MCF 10A (cell line): ENCODE measurements around the gene GPC3. TPM values are rescaled to one million over a fixed set of nuclear protein-coding genes. Genes with fewer than 3 reads are reported as not detected.

ENCODE experiments used
- BruUV-seq: library from RNA; stranded (reverse); fragments of 400-500 nt; replicated peaks from 2 replicates; lab custom pipeline; 2021; lab: Mats Ljungman, UMichigan
- CTCF ChIA-PET: fragments of 300-600 bp; sonication (Branson Sonifier 250); formaldehyde crosslinking; extraction: SDS; loops from one replicate; lab custom pipeline; 2021; ENCODE audit warnings: antibody characterized with exemption, inconsistent platforms; lab: Yijun Ruan, JAX
- POLR2A ChIA-PET: fragments of 300-600, 350-650 bp; sonication (Branson Sonifier 250); formaldehyde crosslinking; extraction: SDS; loops from one replicate; lab custom pipeline; 2020; ENCODE audit warnings: antibody characterized with exemption, inconsistent platforms; lab: Yijun Ruan, JAX
- DNase-seq: peaks from one replicate; pipeline ENCODE4 v3.0.0-alpha.2; 2018; ENCODE audit not compliant: unreplicated experiment
- H3K27ac Mint-ChIP-seq: one replicate; pipeline ENCODE4 v1.8.0; 2022; ENCODE audit warnings: mild to moderate bottlenecking, low read depth, mixed read lengths; ENCODE audit not compliant: unreplicated experiment
- H3K27me3 Mint-ChIP-seq: one replicate; pipeline ENCODE4 v1.8.0; 2022; ENCODE audit warnings: mixed read lengths; ENCODE audit not compliant: insufficient read depth, unreplicated experiment
- H3K36me3 Mint-ChIP-seq: one replicate; pipeline ENCODE4 v1.8.0; 2022; ENCODE audit warnings: mild to moderate bottlenecking, moderate library complexity, mixed read lengths; ENCODE audit not compliant: insufficient read depth, unreplicated experiment
- H3K4me1 Mint-ChIP-seq: one replicate; pipeline ENCODE4 v1.8.0; 2022; ENCODE audit warnings: mixed read lengths; ENCODE audit not compliant: insufficient read depth, unreplicated experiment
- H3K4me3 Mint-ChIP-seq: one replicate; pipeline ENCODE4 v1.8.0; 2022; ENCODE audit warnings: mild to moderate bottlenecking, moderate library complexity, mixed read lengths; ENCODE audit not compliant: unreplicated experiment
- H3K9me3 Mint-ChIP-seq: one replicate; pipeline ENCODE4 v1.8.0; 2022; ENCODE audit warnings: mixed read lengths; ENCODE audit not compliant: unreplicated experiment
- intact Hi-C: fragments of 100-400 bp; cut with micrococcal nuclease; formaldehyde crosslinking; loops from 2 replicates; pipeline ENCODE4 v1.14.1; 2022
- total RNA-seq: library from RNA; stranded (reverse); gene quantifications from 2 replicates; pipeline ENCODE4 v1.2.3, GENCODE V29; 2022
- TF ChIP-seq, protein P1 (sequence below): fragments of 200-600 bp; IDR thresholded peaks from one replicate; pipeline ENCODE4 v1.8.0; 2022; ENCODE audit warnings: antibody characterized with exemption, mild to moderate bottlenecking; ENCODE audit not compliant: unreplicated experiment

Gene GPC3
- total RNA-seq, 1 experiment from 2014 or later, result 0.37 TPM

DNA sequence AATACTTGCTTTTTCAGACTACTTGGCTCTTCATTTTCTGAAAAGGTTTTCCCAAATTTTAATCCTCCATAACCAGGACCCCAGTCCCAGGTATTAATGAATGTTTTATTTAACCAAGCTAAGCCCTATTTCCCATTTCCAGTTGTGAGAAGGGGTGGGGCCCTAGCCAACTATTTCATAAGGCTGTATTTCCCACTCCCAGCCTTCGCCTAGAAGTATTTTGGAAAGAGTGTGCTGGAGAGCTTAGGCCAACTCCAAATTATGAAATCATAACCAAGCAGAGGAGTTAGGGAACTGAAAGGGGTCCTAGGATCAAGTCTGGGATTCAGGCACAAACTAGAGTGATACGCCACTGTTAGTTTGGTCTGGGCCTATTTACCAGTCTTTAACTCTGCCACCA, 421.7 kb downstream of the GPC3 start:
- H3K4me1 Mint-ChIP-seq, result no peaks in the 10 kb centered on the region
- H3K4me3 Mint-ChIP-seq, result no peak overlapping the region
- ChIA-PET CTCF (no interaction called here), POLR2A (no interaction called here)
- intact Hi-C loops, result no loop called here
- H3K27ac Mint-ChIP-seq, result no peak overlapping the region
- H3K36me3 Mint-ChIP-seq, result no peaks in the 10 kb centered on the region
- H3K27me3 Mint-ChIP-seq, result peaks cover 56% of the 10 kb centered on the region
- TF ChIP-seq, protein P1, sequence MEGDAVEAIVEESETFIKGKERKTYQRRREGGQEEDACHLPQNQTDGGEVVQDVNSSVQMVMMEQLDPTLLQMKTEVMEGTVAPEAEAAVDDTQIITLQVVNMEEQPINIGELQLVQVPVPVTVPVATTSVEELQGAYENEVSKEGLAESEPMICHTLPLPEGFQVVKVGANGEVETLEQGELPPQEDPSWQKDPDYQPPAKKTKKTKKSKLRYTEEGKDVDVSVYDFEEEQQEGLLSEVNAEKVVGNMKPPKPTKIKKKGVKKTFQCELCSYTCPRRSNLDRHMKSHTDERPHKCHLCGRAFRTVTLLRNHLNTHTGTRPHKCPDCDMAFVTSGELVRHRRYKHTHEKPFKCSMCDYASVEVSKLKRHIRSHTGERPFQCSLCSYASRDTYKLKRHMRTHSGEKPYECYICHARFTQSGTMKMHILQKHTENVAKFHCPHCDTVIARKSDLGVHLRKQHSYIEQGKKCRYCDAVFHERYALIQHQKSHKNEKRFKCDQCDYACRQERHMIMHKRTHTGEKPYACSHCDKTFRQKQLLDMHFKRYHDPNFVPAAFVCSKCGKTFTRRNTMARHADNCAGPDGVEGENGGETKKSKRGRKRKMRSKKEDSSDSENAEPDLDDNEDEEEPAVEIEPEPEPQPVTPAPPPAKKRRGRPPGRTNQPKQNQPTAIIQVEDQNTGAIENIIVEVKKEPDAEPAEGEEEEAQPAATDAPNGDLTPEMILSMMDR, result no peak
- H3K9me3 Mint-ChIP-seq, result no peaks in the 10 kb centered on the region
- BruUV-seq, result no TSS peak
- no peak for DNase-seq

DNA sequence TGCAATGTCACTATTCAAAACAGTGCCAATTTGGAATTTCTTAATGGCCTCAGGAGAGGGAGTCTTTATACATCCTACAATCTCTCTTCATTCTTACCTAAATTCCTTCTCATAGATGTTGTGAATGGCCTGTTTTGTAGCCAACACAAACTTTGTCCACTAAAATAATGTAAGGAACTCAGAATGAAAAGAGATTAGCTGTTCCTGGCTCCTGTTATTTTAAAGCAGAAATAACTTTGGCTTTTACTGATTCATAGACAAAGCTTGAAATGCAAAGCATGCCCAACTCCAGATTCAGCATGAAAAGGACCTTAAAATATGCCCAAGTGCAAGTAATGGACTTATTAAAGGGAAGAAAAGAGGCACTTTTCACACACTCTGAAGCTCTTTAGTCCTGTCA, 424.1 kb downstream of the GPC3 start:
- H3K27me3 Mint-ChIP-seq, result peaks cover 52% of the 10 kb centered on the region
- no peak for DNase-seq
- no peaks in the 10 kb centered on the region for H3K4me1 Mint-ChIP-seq
- H3K36me3 Mint-ChIP-seq, result peaks cover under 1% of the 10 kb centered on the region
- no peak overlapping the region for H3K27ac Mint-ChIP-seq
- intact Hi-C loops, result no loop called here
- ChIA-PET POLR2A (no interaction called here), CTCF (no interaction called here)
- H3K9me3 Mint-ChIP-seq, result peaks cover 5% of the 10 kb centered on the region
- TF ChIP-seq, protein P1, result no peak
- BruUV-seq, result no TSS peak
- H3K4me3 Mint-ChIP-seq, result no peak overlapping the region

DNA sequence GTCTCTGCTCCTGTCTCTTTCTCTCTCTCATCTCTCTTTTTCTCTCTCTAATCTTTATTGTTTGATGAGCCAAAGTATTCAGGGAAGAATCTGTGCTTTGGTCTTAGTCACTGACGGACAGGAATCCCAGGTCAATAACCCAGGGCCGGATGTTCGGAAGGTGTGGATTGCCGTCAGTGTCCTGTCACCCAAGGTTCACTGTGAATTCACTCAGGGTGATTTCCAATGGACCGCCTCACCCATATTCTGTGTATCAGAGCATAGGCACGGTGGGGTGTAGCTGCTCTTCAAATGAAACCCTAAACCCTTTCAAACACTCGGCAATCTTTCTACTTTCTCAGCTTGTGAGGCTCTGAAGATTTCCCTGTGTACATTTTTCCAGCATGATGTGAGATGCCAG, 425.5 kb downstream of the GPC3 start:
- H3K9me3 Mint-ChIP-seq, result peaks cover 18% of the 10 kb centered on the region
- H3K27ac Mint-ChIP-seq, result no peak overlapping the region
- H3K4me3 Mint-ChIP-seq, result no peak overlapping the region
- H3K4me1 Mint-ChIP-seq, result no peaks in the 10 kb centered on the region
- H3K27me3 Mint-ChIP-seq, result peaks cover 54% of the 10 kb centered on the region
- TF ChIP-seq, protein P1, result no peak
- H3K36me3 Mint-ChIP-seq, result peaks cover 7% of the 10 kb centered on the region
- ChIA-PET POLR2A (no interaction called here), CTCF (no interaction called here)
- DNase-seq, result no peak
- no TSS peak for BruUV-seq
- intact Hi-C loops, result no loop called here

DNA sequence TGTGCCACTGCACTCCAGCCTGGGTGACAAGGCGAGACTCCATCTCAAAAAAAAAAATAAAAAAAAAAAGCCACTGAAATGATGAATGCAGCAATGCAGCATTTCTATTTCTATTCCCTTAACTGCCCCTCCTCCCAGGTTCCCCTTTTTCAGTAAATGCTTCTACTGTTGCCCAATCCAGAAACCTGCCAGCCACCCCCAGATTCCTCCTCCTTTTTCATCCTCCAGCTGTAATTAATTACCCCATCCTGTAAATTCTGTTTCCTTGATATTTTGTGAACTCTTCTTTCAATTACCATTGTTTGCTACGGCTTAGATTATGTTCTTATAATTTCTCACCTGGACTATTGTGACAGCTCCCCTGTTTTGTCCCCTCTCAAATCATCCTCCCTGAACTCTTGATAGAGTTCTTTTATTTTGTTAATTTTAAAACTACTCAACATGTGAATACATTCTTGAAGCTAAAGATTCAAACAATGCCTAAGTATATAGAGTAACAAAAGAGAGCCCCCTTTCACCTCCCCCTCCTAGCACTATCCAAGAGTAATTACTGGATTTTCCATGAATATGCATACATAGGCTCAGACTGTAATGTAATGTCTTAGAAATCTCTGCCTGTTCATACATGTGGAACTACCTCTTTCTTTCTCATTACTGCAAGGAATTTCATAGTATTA, 429.5 kb downstream of the GPC3 start:
- ChIA-PET CTCF (no interaction called here), POLR2A (no interaction called here)
- no TSS peak for BruUV-seq
- intact Hi-C loops, result no loop called here
- H3K27ac Mint-ChIP-seq, result no peak overlapping the region
- H3K27me3 Mint-ChIP-seq, result peaks cover 43% of the 10 kb centered on the region
- H3K36me3 Mint-ChIP-seq, result peaks cover 7% of the 10 kb centered on the region
- no peak overlapping the region for H3K4me3 Mint-ChIP-seq
- no peaks in the 10 kb centered on the region for H3K4me1 Mint-ChIP-seq
- H3K9me3 Mint-ChIP-seq, result peaks cover 23% of the 10 kb centered on the region
- no peak for DNase-seq
- TF ChIP-seq, protein P1, result no peak
